HepG2 (cell line): ENCODE measurements around the gene TAMALIN. TPM values are rescaled to one million over a fixed set of nuclear protein-coding genes. Genes with fewer than 3 reads are reported as not detected.

Experiments used
- ARID5B ChIP-seq: IDR thresholded peaks from 2 replicates; pipeline ENCODE4 v1.4.0; 2020; ENCODE audit warnings: mild to moderate bottlenecking, missing genetic modification reagents
- ASH2L ChIP-seq: fragments of 300-600, 200-600 bp; sonication (generic); IDR thresholded peaks from 2 replicates; pipeline ENCODE4 v1.7.0; 2017; ENCODE audit warnings: low read depth, mild to moderate bottlenecking, moderate library complexity, mixed read lengths, low read length; ENCODE audit not compliant: insufficient read length
- E2F5 ChIP-seq: sonication (generic); formaldehyde crosslinking; conservative IDR thresholded peaks from 2 replicates; pipeline ENCODE4 v1.4.0; 2020; ENCODE audit warnings: missing genetic modification reagents
- FOXC1 ChIP-seq: sonication (generic); formaldehyde crosslinking; IDR thresholded peaks from 2 replicates; pipeline ENCODE4 v1.8.0; 2022; ENCODE audit warnings: mild to moderate bottlenecking, missing genetic modification reagents, borderline replicate concordance
- GPN1 ChIP-seq: sonication (generic); formaldehyde crosslinking; IDR thresholded peaks from 2 replicates; pipeline ENCODE4 v1.5.1; 2020; ENCODE audit warnings: missing genetic modification reagents, borderline replicate concordance
- HIVEP1 ChIP-seq: sonication (generic); formaldehyde crosslinking; IDR thresholded peaks from 2 replicates; pipeline ENCODE4 v1.4.0; 2020; ENCODE audit warnings: mild to moderate bottlenecking, missing genetic modification reagents
- HOXA3 ChIP-seq: sonication (generic); formaldehyde crosslinking; IDR thresholded peaks from 2 replicates; pipeline ENCODE4 v1.5.0; 2020; ENCODE audit warnings: missing genetic modification reagents
- KAT8 ChIP-seq: IDR thresholded peaks from 2 replicates; pipeline ENCODE4 v1.6.1; 2016; ENCODE audit warnings: missing genetic modification reagents, missing compliant biosample characterization
- MLLT10 ChIP-seq: sonication (generic); formaldehyde crosslinking; IDR thresholded peaks from 2 replicates; pipeline ENCODE4 v1.4.0; 2020; ENCODE audit warnings: missing genetic modification reagents
- NFIC ChIP-seq: IDR thresholded peaks from 2 replicates; pipeline ENCODE4 v1.6.1; 2012; ENCODE audit warnings: mild to moderate bottlenecking, low read length, inconsistent platforms
- PHB2 ChIP-seq: fragments of 450-650 bp; IDR thresholded peaks from 2 replicates; pipeline ENCODE4 v1.6.1; 2018; ENCODE audit not compliant: partially characterized antibody
- POGZ ChIP-seq: sonication (generic); formaldehyde crosslinking; IDR thresholded peaks from 2 replicates; pipeline ENCODE4 v1.4.0; 2020; ENCODE audit warnings: mild to moderate bottlenecking, missing genetic modification reagents
- RARA ChIP-seq: IDR thresholded peaks from 2 replicates; pipeline ENCODE4 v1.6.1; 2016; ENCODE audit warnings: missing genetic modification reagents, missing compliant biosample characterization
- SSRP1 ChIP-seq: IDR thresholded peaks from 2 replicates; pipeline ENCODE4 v1.6.1; 2016; ENCODE audit warnings: control low read depth
- ZBTB7B ChIP-seq: sonication (generic); formaldehyde crosslinking; IDR thresholded peaks from 2 replicates; pipeline ENCODE4 v1.4.0; 2020; ENCODE audit warnings: missing genetic modification reagents
- ZKSCAN5 ChIP-seq: sonication (generic); formaldehyde crosslinking; IDR thresholded peaks from 2 replicates; pipeline ENCODE4 v1.5.1; 2020; ENCODE audit warnings: mild to moderate bottlenecking, missing genetic modification reagents
- ZNF138 ChIP-seq: sonication (generic); formaldehyde crosslinking; IDR thresholded peaks from 2 replicates; pipeline ENCODE4 v1.5.0; 2020; ENCODE audit warnings: mild to moderate bottlenecking, low read depth, missing genetic modification reagents
- ZNF17 ChIP-seq: sonication (generic); formaldehyde crosslinking; IDR thresholded peaks from 2 replicates; pipeline ENCODE4 v1.5.0; 2020; ENCODE audit warnings: mild to moderate bottlenecking, missing genetic modification reagents
- ZNF234 ChIP-seq: sonication (generic); formaldehyde crosslinking; conservative IDR thresholded peaks from 2 replicates; pipeline ENCODE4 v1.5.1; 2020; ENCODE audit warnings: mild to moderate bottlenecking, missing genetic modification reagents
- ZNF292 ChIP-seq: sonication (generic); formaldehyde crosslinking; IDR thresholded peaks from 2 replicates; pipeline ENCODE4 v1.8.1; 2022; ENCODE audit warnings: mild to moderate bottlenecking, low read depth, missing genetic modification reagents, borderline replicate concordance
- ZNF362 ChIP-seq: sonication (generic); formaldehyde crosslinking; IDR thresholded peaks from 2 replicates; pipeline ENCODE4 v1.4.0; 2020; ENCODE audit warnings: missing genetic modification reagents, mild to moderate bottlenecking, borderline replicate concordance
- polyA plus RNA-seq, 8 experiments: library from polyadenylated mRNA; depleted of rRNA in 3 of 8; stranded (reverse) in 7 of 8; unstranded in 1 of 8; fragments of >200 nt; fragmentation: Illumina TruSeq in 4 of 8; extraction: Trizol in 4 of 8; gene quantifications; 2 replicates each; pipeline versions ENCODE4 v1.2.1 to v1.2.3, GENCODE V29; 2011 to 2016; ENCODE audit warnings: low read depth in 4 of 8, missing spikeins in 1 of 8, mixed read lengths in 1 of 8; ENCODE audit not compliant: insufficient read depth in 1 of 8
- total RNA-seq, 5 experiments: library from RNA; depleted of rRNA; stranded (reverse); fragments of >200 nt; fragmentation: Illumina TruSeq; extraction: Trizol; gene quantifications; 2 replicates each; pipeline ENCODE4 v1.2.3, GENCODE V29; 2016; ENCODE audit warnings: low read depth in 1 of 5

TAMALIN gene
- total and polyA plus RNA-seq, 2 of the 13 experiments (the other 11 are each of a cell fraction or from before 2014, with no cell fraction given): 2.9 to 10.9 TPM

GRCh38 chr12:52032804-52033445 lies 26.2 kb downstream of the TAMALIN start (continued):
- TF ChIP-seq ARID5B (CRISPR knock-in tag): peak; percentile 65
- no peak for TF ChIP-seq ZNF234
- no peak for TF ChIP-seq GPN1 (CRISPR knock-in tag)
- no peak for TF ChIP-seq ZKSCAN5 (CRISPR knock-in tag)
- no peak for TF ChIP-seq RARA
- peak; percentile 92 for TF ChIP-seq HOXA3
- no peak for TF ChIP-seq ZNF292 (CRISPR knock-in tag)
- no peak for TF ChIP-seq FOXC1 (CRISPR knock-in tag)
- TF ChIP-seq ZNF362 (CRISPR knock-in tag): no peak
- peak; percentile 77; the same call in 1 of the 2 replicates for TF ChIP-seq ZBTB7B (CRISPR knock-in tag)
- TF ChIP-seq MLLT10: no peak
- no peak for TF ChIP-seq NFIC
- peak; percentile 23; the same call in 1 of the 2 replicates for TF ChIP-seq POGZ (CRISPR knock-in tag)
- peak; percentile 99 for TF ChIP-seq HIVEP1 (CRISPR knock-in tag)
- TF ChIP-seq ASH2L: peak; percentile 23
- TF ChIP-seq ZNF17 (CRISPR knock-in tag): no peak
- no peak for TF ChIP-seq ZNF138 (CRISPR knock-in tag)
- TF ChIP-seq SSRP1 (CRISPR knock-in tag): no peak
- TF ChIP-seq KAT8 (CRISPR knock-in tag): peak; percentile 43
- TF ChIP-seq PHB2: no peak
- TF ChIP-seq E2F5 (CRISPR knock-in tag): no peak
